ENCODE data around the gene CNTFR. TPM values are rescaled to one million over a fixed set of nuclear protein-coding genes. Genes with fewer than 3 reads are reported as not detected.

Gene CNTFR
- total RNA-seq, 1 donor from 2014 or later: 1.1 TPM

GRCh38 chr9:34620061-34620994 is 30.8 kb upstream of the CNTFR start, which contains the start of gene DCTN3:
Gene DCTN3, minus strand, starts transcription at chr9:34620495. Its CDS starts 31 bp downstream, at chr9:34620464.
- peak within 1 kb of the TSS; percentile 69 for H3K4me3 ChIP-seq (ENCODE audit: low read depth, low read length)
- TF ChIP-seq, protein P1, sequence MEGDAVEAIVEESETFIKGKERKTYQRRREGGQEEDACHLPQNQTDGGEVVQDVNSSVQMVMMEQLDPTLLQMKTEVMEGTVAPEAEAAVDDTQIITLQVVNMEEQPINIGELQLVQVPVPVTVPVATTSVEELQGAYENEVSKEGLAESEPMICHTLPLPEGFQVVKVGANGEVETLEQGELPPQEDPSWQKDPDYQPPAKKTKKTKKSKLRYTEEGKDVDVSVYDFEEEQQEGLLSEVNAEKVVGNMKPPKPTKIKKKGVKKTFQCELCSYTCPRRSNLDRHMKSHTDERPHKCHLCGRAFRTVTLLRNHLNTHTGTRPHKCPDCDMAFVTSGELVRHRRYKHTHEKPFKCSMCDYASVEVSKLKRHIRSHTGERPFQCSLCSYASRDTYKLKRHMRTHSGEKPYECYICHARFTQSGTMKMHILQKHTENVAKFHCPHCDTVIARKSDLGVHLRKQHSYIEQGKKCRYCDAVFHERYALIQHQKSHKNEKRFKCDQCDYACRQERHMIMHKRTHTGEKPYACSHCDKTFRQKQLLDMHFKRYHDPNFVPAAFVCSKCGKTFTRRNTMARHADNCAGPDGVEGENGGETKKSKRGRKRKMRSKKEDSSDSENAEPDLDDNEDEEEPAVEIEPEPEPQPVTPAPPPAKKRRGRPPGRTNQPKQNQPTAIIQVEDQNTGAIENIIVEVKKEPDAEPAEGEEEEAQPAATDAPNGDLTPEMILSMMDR (IDR thresholded peaks at IDR 0.05; ENCODE audit: insufficient read depth, low read length, poor library complexity, severe bottlenecking): no peak
- H3K27me3 ChIP-seq (ENCODE audit: control insufficient read depth, insufficient read depth, low read length): peaks cover 27% of the 10 kb centered on the region
- peak; percentile 90 for DNase-seq (ENCODE audit: low read depth)
- H3K36me3 ChIP-seq (ENCODE audit: control insufficient read depth, insufficient read depth, low read length): no peaks in the 10 kb centered on the region

GRCh38 chr9:34615132-34615531 is 25.6 kb upstream of the CNTFR start:
- no peaks in the 10 kb centered on the region for H3K27me3 ChIP-seq (ENCODE audit: control insufficient read depth, insufficient read depth, low read length)
- TF ChIP-seq, protein P1 (IDR thresholded peaks at IDR 0.05; ENCODE audit: insufficient read depth, low read length, poor library complexity, severe bottlenecking): no peak

GRCh38 chr9:34612788-34613390 is 23.4 kb upstream of the CNTFR start:
- Histone ChIP-seq H3K4me3 (ENCODE audit: low read depth, low read length) (peak overlapping the region; percentile 92), H3K36me3 (ENCODE audit: control insufficient read depth, insufficient read depth, low read length) (no peaks in the 10 kb centered on the region), H3K27me3 (ENCODE audit: control insufficient read depth, insufficient read depth, low read length) (no peaks in the 10 kb centered on the region)
- TF ChIP-seq, protein P1 (IDR thresholded peaks at IDR 0.05; ENCODE audit: insufficient read depth, low read length, poor library complexity, severe bottlenecking): peak; percentile 82
- no peak for DNase-seq (ENCODE audit: low read depth)

More at GRCh38 chr9:34615132-34615531, 25.6 kb upstream of the CNTFR start:
- no peaks in the 10 kb centered on the region for H3K36me3 ChIP-seq (ENCODE audit: control insufficient read depth, insufficient read depth, low read length)
- no peak overlapping the region for H3K4me3 ChIP-seq (ENCODE audit: low read depth, low read length)
- no peak for DNase-seq (ENCODE audit: low read depth)

- no peak for DNase-seq (ENCODE audit: low read depth)
- Histone ChIP-seq H3K4me3 (ENCODE audit: low read depth, low read length) (peak within 1 kb of the TSS; percentile 92), H3K36me3 (ENCODE audit: control insufficient read depth, insufficient read depth, low read length) (no peaks in the 10 kb centered on the region), H3K27me3 (ENCODE audit: control insufficient read depth, insufficient read depth, low read length) (peaks cover 3% of the 10 kb centered on the region)
- TF ChIP-seq, protein P1 (IDR thresholded peaks at IDR 0.05; ENCODE audit: insufficient read depth, low read length, poor library complexity, severe bottlenecking): no peak
These were observed 22.6 kb upstream of the CNTFR start, which contains the start of gene RPP25L for GRCh38 chr9:34611811-34612787. Gene RPP25L, minus strand, starts transcription at chr9:34612097. Its CDS starts 801 bp downstream, at chr9:34611296.

DNA sequence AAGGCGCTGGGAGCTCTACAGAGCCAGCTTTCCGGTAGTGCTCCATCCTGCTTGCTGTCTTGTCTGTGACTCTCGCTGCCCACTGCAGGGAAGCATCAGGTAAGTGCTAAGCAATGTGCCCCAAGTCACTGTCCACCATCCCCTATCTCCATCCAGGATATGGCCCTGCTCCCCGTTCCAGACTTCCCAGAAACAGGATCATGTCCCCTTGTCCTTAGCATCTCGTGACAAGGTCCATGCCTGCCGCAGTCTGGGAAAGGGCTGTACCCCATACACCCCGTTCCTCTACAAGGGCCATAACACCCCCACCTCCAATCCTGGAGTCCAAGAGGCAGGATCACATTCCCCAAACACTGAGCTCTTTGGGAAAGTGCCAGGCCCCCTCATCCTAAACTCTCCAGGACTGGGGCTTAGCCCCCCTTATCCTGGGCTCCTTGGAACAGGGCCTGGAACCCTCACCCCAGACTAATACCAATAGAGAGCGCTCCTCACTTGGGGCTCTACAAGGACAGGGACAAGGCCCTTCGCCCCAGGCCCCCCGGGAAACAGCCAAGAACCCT is 21.8 kb upstream of the CNTFR start:
- TF ChIP-seq, protein P1 (IDR thresholded peaks at IDR 0.05; ENCODE audit: insufficient read depth, low read length, poor library complexity, severe bottlenecking): no peak
- Histone ChIP-seq H3K36me3 (ENCODE audit: control insufficient read depth, insufficient read depth, low read length) (no peaks in the 10 kb centered on the region), H3K4me3 (ENCODE audit: low read depth, low read length) (peak overlapping the region; percentile 92), H3K27me3 (ENCODE audit: control insufficient read depth, insufficient read depth, low read length) (peaks cover 3% of the 10 kb centered on the region)
- DNase-seq (ENCODE audit: low read depth): no peak
